ENCODE data around the gene RASA2. TPM values are rescaled to one million over a fixed set of nuclear protein-coding genes. Genes with fewer than 3 reads are reported as not detected.

RASA2 gene
- total and polyA plus RNA-seq, 4 donors = 1.6 to 5.4 (median 4.6) TPM

GRCh38 chr3:141538568-141539240 is 51.9 kb downstream of the RASA2 start:
- DNase-seq (ENCODE audit: low spot score) = no peak
- 77% methylated on average over 2 of the region's 2 CpGs for WGBS
- H3K36me3 ChIP-seq (ENCODE audit: control insufficient read depth in 4 of 4, insufficient read depth in 3 of 4, low read depth in 1 of 4, low read length in 3 of 4) = peaks cover 0 to 6% (median 2%) of the 10 kb centered on the region in 4 donors
- no peak overlapping the region for H3K9ac ChIP-seq (ENCODE audit: low read depth in 1 of 2, low read length in 2 of 2)
- no peaks in the 10 kb centered on the region for H3K4me1 ChIP-seq (ENCODE audit: control insufficient read depth in 4 of 4, insufficient read depth in 4 of 4, low read length in 3 of 4)
- no peak overlapping the region for H3K27ac ChIP-seq (ENCODE audit: low read depth in 1 of 2, low read length in 2 of 2)
- no peak overlapping the region for H3K4me3 ChIP-seq (ENCODE audit: low read depth in 1 of 3, low read length in 3 of 3)
- TF ChIP-seq JUND (IDR thresholded peaks at IDR 0.05) (no peak), FOXA2 (IDR thresholded peaks at IDR 0.05) (no peak), FOXA1 (IDR thresholded peaks at IDR 0.05) (no peak), HNF4G (IDR thresholded peaks at IDR 0.05) (no peak), HNF4A (conservative IDR thresholded peaks at IDR 0.05) (no peak), RXRA (IDR thresholded peaks at IDR 0.05) (no peak), SP1 (IDR thresholded peaks at IDR 0.05) (no peak)
- TF ChIP-seq, protein P1, sequence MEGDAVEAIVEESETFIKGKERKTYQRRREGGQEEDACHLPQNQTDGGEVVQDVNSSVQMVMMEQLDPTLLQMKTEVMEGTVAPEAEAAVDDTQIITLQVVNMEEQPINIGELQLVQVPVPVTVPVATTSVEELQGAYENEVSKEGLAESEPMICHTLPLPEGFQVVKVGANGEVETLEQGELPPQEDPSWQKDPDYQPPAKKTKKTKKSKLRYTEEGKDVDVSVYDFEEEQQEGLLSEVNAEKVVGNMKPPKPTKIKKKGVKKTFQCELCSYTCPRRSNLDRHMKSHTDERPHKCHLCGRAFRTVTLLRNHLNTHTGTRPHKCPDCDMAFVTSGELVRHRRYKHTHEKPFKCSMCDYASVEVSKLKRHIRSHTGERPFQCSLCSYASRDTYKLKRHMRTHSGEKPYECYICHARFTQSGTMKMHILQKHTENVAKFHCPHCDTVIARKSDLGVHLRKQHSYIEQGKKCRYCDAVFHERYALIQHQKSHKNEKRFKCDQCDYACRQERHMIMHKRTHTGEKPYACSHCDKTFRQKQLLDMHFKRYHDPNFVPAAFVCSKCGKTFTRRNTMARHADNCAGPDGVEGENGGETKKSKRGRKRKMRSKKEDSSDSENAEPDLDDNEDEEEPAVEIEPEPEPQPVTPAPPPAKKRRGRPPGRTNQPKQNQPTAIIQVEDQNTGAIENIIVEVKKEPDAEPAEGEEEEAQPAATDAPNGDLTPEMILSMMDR (IDR thresholded peaks at IDR 0.05; ENCODE audit: low read depth, low read length, missing input control) = no peak
- H3K27me3 ChIP-seq (ENCODE audit: control insufficient read depth in 4 of 4, insufficient read depth in 4 of 4, low read length in 3 of 4) = no peaks in the 10 kb centered on the region
- no peaks in the 10 kb centered on the region for H3K9me3 ChIP-seq (ENCODE audit: control insufficient read depth in 4 of 4, low read length in 3 of 4)

- Histone ChIP-seq H3K27ac (ENCODE audit: low read depth in 1 of 2, low read length in 2 of 2) (no peak overlapping the region), H3K4me1 (ENCODE audit: control insufficient read depth in 4 of 4, insufficient read depth in 4 of 4, low read length in 3 of 4) (no peaks in the 10 kb centered on the region), H3K36me3 (ENCODE audit: control insufficient read depth in 4 of 4, insufficient read depth in 3 of 4, low read depth in 1 of 4, low read length in 3 of 4) (peaks cover 0 to 6% (median 3%) of the 10 kb centered on the region in 4 donors), H3K9ac (ENCODE audit: low read depth in 1 of 2, low read length in 2 of 2) (no peak overlapping the region), H3K4me3 (ENCODE audit: low read depth in 1 of 3, low read length in 3 of 3) (no peak overlapping the region), H3K27me3 (ENCODE audit: control insufficient read depth in 4 of 4, insufficient read depth in 4 of 4, low read length in 3 of 4) (no peaks in the 10 kb centered on the region), H3K9me3 (ENCODE audit: control insufficient read depth in 4 of 4, low read length in 3 of 4) (no peaks in the 10 kb centered on the region)
- no peak for DNase-seq (ENCODE audit: low spot score)
- TF ChIP-seq, protein P2, sequence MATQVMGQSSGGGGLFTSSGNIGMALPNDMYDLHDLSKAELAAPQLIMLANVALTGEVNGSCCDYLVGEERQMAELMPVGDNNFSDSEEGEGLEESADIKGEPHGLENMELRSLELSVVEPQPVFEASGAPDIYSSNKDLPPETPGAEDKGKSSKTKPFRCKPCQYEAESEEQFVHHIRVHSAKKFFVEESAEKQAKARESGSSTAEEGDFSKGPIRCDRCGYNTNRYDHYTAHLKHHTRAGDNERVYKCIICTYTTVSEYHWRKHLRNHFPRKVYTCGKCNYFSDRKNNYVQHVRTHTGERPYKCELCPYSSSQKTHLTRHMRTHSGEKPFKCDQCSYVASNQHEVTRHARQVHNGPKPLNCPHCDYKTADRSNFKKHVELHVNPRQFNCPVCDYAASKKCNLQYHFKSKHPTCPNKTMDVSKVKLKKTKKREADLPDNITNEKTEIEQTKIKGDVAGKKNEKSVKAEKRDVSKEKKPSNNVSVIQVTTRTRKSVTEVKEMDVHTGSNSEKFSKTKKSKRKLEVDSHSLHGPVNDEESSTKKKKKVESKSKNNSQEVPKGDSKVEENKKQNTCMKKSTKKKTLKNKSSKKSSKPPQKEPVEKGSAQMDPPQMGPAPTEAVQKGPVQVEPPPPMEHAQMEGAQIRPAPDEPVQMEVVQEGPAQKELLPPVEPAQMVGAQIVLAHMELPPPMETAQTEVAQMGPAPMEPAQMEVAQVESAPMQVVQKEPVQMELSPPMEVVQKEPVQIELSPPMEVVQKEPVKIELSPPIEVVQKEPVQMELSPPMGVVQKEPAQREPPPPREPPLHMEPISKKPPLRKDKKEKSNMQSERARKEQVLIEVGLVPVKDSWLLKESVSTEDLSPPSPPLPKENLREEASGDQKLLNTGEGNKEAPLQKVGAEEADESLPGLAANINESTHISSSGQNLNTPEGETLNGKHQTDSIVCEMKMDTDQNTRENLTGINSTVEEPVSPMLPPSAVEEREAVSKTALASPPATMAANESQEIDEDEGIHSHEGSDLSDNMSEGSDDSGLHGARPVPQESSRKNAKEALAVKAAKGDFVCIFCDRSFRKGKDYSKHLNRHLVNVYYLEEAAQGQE (IDR thresholded peaks at IDR 0.05) = no peak
- TF ChIP-seq GABPA (IDR thresholded peaks at IDR 0.05 in 1 of 2, conservative IDR thresholded peaks at IDR 0.05 in 1 of 2) (no peak), EGR1 (IDR thresholded peaks at IDR 0.05; ENCODE audit: low read depth in 2 of 2) (no peak), RXRA (IDR thresholded peaks at IDR 0.05) (no peak), HNF4A (conservative IDR thresholded peaks at IDR 0.05) (no peak), SP1 (IDR thresholded peaks at IDR 0.05) (no peak), ATF3 (IDR thresholded peaks at IDR 0.05) (no peak), FOXA2 (IDR thresholded peaks at IDR 0.05) (no peak), JUND (IDR thresholded peaks at IDR 0.05) (no peak), NR2F2 (IDR thresholded peaks at IDR 0.05) (no peak), RAD21 (IDR thresholded peaks at IDR 0.05) (no peak), FOXA1 (IDR thresholded peaks at IDR 0.05) (no peak), TAF1 (conservative IDR thresholded peaks at IDR 0.05) (no peak), YY1 (IDR thresholded peaks at IDR 0.05) (no peak)
- TF ChIP-seq, protein P3, sequence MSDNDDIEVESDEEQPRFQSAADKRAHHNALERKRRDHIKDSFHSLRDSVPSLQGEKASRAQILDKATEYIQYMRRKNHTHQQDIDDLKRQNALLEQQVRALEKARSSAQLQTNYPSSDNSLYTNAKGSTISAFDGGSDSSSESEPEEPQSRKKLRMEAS (IDR thresholded peaks at IDR 0.05) = no peak
- TF ChIP-seq, protein P1 (IDR thresholded peaks at IDR 0.05; ENCODE audit: low read depth, low read length, missing input control) = no peak
- 92% methylated on average over 5 of the region's 5 CpGs for WGBS
These were observed 52.8 kb downstream of the RASA2 start for GRCh38 chr3:141539431-141540187.
